ENCODE data around the gene TNFRSF8. TPM values are rescaled to one million over a fixed set of nuclear protein-coding genes. Genes with fewer than 3 reads are reported as not detected.
"Not testable (repeated sequence)": the region's sequence is repeated elsewhere in the genome, so short reads cannot be mapped to it uniquely, and the experiment has no call there.

The TNFRSF8 gene
- total RNA-seq, 1 experiment from 2014 or later: 2.9 TPM

GRCh38 chr1:12100071-12100470, 37.0 kb downstream of the TNFRSF8 start:
- H3K36me3 Mint-ChIP-seq (ENCODE audit: insufficient read depth in 1 of 3, low read depth in 3 of 3): peaks cover 0 to 3% (median 0%) of the 10 kb centered on the region in 3 experiments; a peak in 4 of 7 replicates
- no CpG with 5 or more reads among the region's 6 CpGs for WGBS (ENCODE audit: extremely low coverage, insufficient read length, low lambda C conversion rate)

GRCh38 chr1:12101120-12101519, 38.0 kb downstream of the TNFRSF8 start:
- WGBS (ENCODE audit: extremely low coverage, insufficient read length, low lambda C conversion rate): no CpG with 5 or more reads among the region's 3 CpGs
- not testable (repeated sequence) for H4K8ac ChIP-seq (replicated peaks; ENCODE audit: insufficient read length, low read depth, low read length); H4K91ac ChIP-seq (ENCODE audit: insufficient read length, low read depth, low read length); H3K23ac ChIP-seq (ENCODE audit: insufficient read length, low read depth, low read length); H4K20me1 ChIP-seq (ENCODE audit: control insufficient read depth, insufficient read depth, insufficient read length); H3K27ac ChIP-seq (ENCODE audit: insufficient read length, low read depth, low read length); H3K79me2 ChIP-seq (ENCODE audit: insufficient read depth, low read length); H3K18ac ChIP-seq (ENCODE audit: insufficient read length, low read depth, low read length); H3K36me3 Mint-ChIP-seq (ENCODE audit: insufficient read depth in 1 of 3, low read depth in 3 of 3); H3K14ac ChIP-seq (ENCODE audit: insufficient read depth, low read length); H2BK5ac ChIP-seq (ENCODE audit: insufficient read length, low read length); H3T11ph ChIP-seq (ENCODE audit: low read length); H3K9me3 Mint-ChIP-seq; H3K4me1 Mint-ChIP-seq; H3K4me1 ChIP-seq (ENCODE audit: insufficient read depth, low read length); H3K27ac Mint-ChIP-seq; H3K4me3 Mint-ChIP-seq; H2BK12ac ChIP-seq (ENCODE audit: insufficient read length, low read depth, low read length); DNase-seq; H3K27me3 ChIP-seq (ENCODE audit: insufficient read depth, low read length); H3K9ac ChIP-seq (ENCODE audit: extremely low read depth, insufficient read length, low read length); H3K27me3 Mint-ChIP-seq (ENCODE audit: low read depth); H2AFZ ChIP-seq (ENCODE audit: low read length); H3K79me1 ChIP-seq (ENCODE audit: insufficient read depth, low read depth, low read length, poor library complexity, severe bottlenecking); H3K23me2 ChIP-seq (ENCODE audit: insufficient read length, low read depth, low read length, poor library complexity, severe bottlenecking); H3K4me2 ChIP-seq (ENCODE audit: insufficient read depth, insufficient read length, low read length); H2AK5ac ChIP-seq (ENCODE audit: insufficient read length, low read length); H4K5ac ChIP-seq (ENCODE audit: insufficient read length, low read depth, low read length); H2BK120ac ChIP-seq (ENCODE audit: low read depth, low read length, poor library complexity, severe bottlenecking); H3K56ac ChIP-seq (ENCODE audit: insufficient read length, low read depth, low read length); H2BK15ac ChIP-seq (ENCODE audit: low read depth, low read length); H3K4ac ChIP-seq (ENCODE audit: low read depth, low read length); H2BK20ac ChIP-seq (ENCODE audit: low read depth, low read length, poor library complexity, severe bottlenecking); H3K9me3 ChIP-seq (ENCODE audit: control insufficient read depth, low read depth, low read length)

More at GRCh38 chr1:12100071-12100470, 37.0 kb downstream of the TNFRSF8 start:
- H3K56ac ChIP-seq (ENCODE audit: insufficient read length, low read depth, low read length): no peak overlapping the region
- H3K4me2 ChIP-seq (ENCODE audit: insufficient read depth, insufficient read length, low read length): no peak overlapping the region
- no peak overlapping the region for H3K27ac ChIP-seq (ENCODE audit: insufficient read length, low read depth, low read length)
- TF ChIP-seq CTCF (conservative IDR thresholded peaks at IDR 0.05): no peak
- DNase-seq: no peak
- no peak overlapping the region for H2BK12ac ChIP-seq (ENCODE audit: insufficient read length, low read depth, low read length)
- no peak overlapping the region for H3K9ac ChIP-seq (ENCODE audit: extremely low read depth, insufficient read length, low read length)
- no peak overlapping the region for H3K23ac ChIP-seq (ENCODE audit: insufficient read length, low read depth, low read length)
- H3K4me1 Mint-ChIP-seq: no peaks in the 10 kb centered on the region
- H3K14ac ChIP-seq (ENCODE audit: insufficient read depth, low read length): no peak overlapping the region
- H3K27me3 Mint-ChIP-seq (ENCODE audit: low read depth): no peaks in the 10 kb centered on the region; the same call in 1 of the 2 replicates
- H3K27me3 ChIP-seq (ENCODE audit: insufficient read depth, low read length): no peaks in the 10 kb centered on the region
- no peak overlapping the region for H4K91ac ChIP-seq (ENCODE audit: insufficient read length, low read depth, low read length)
- no peak overlapping the region for H3K4me3 Mint-ChIP-seq
- no peaks in the 10 kb centered on the region for H3K79me1 ChIP-seq (ENCODE audit: insufficient read depth, low read depth, low read length, poor library complexity, severe bottlenecking)
- H4K20me1 ChIP-seq (ENCODE audit: control insufficient read depth, insufficient read depth, insufficient read length): no peaks in the 10 kb centered on the region
- no peak overlapping the region for H3T11ph ChIP-seq (ENCODE audit: low read length)
- H4K5ac ChIP-seq (ENCODE audit: insufficient read length, low read depth, low read length): no peak overlapping the region
- H2BK5ac ChIP-seq (ENCODE audit: insufficient read length, low read length): no peak overlapping the region
- no peaks in the 10 kb centered on the region for H3K23me2 ChIP-seq (ENCODE audit: insufficient read length, low read depth, low read length, poor library complexity, severe bottlenecking)
- no peaks in the 10 kb centered on the region for H3K9me3 Mint-ChIP-seq
- no peaks in the 10 kb centered on the region for H3K9me3 ChIP-seq (ENCODE audit: control insufficient read depth, low read depth, low read length)
- H3K27ac Mint-ChIP-seq: no peak overlapping the region
- no peak overlapping the region for H2AFZ ChIP-seq (ENCODE audit: low read length)
- H4K8ac ChIP-seq (replicated peaks; ENCODE audit: insufficient read length, low read depth, low read length): no peak overlapping the region
- H2BK20ac ChIP-seq (ENCODE audit: low read depth, low read length, poor library complexity, severe bottlenecking): no peak overlapping the region
- no peak overlapping the region for H2AK5ac ChIP-seq (ENCODE audit: insufficient read length, low read length)
- H3K4ac ChIP-seq (ENCODE audit: low read depth, low read length): no peak overlapping the region
- H3K18ac ChIP-seq (ENCODE audit: insufficient read length, low read depth, low read length): no peak overlapping the region
- no peak overlapping the region for H2BK15ac ChIP-seq (ENCODE audit: low read depth, low read length)
- no peaks in the 10 kb centered on the region for H3K4me1 ChIP-seq (ENCODE audit: insufficient read depth, low read length)
- H2BK120ac ChIP-seq (ENCODE audit: low read depth, low read length, poor library complexity, severe bottlenecking): no peak overlapping the region
- H3K79me2 ChIP-seq (ENCODE audit: insufficient read depth, low read length): no peaks in the 10 kb centered on the region; the same call in 1 of the 2 replicates
